GM12892 (cell line): ENCODE data around the gene PPHLN1.

Source experiments
- POLR2A ChIP-seq: IDR thresholded peaks from 2 replicates; pipeline ENCODE4 v1.6.1; 2011; ENCODE audit warnings: low read depth, low read length, control low read depth
- POLR2AphosphoS5 ChIP-seq: IDR thresholded peaks from 2 replicates; pipeline ENCODE4 v1.6.1; 2011; ENCODE audit warnings: low read depth, low read length, control low read depth
- TAF1 ChIP-seq: IDR thresholded peaks from 2 replicates; pipeline ENCODE4 v1.6.1; 2011; ENCODE audit warnings: low read depth, mild to moderate bottlenecking, control low read depth, low read length, borderline replicate concordance

- no peak for TF ChIP-seq POLR2A
- TF ChIP-seq TAF1 = no peak
- no peak for TF ChIP-seq POLR2AphosphoS5
These were observed 60.3 kb downstream of the PPHLN1 start for GRCh38 chr12:42386308-42386707.
